ENCODE data around the gene BAZ1A.

The BAZ1A gene, protein sequence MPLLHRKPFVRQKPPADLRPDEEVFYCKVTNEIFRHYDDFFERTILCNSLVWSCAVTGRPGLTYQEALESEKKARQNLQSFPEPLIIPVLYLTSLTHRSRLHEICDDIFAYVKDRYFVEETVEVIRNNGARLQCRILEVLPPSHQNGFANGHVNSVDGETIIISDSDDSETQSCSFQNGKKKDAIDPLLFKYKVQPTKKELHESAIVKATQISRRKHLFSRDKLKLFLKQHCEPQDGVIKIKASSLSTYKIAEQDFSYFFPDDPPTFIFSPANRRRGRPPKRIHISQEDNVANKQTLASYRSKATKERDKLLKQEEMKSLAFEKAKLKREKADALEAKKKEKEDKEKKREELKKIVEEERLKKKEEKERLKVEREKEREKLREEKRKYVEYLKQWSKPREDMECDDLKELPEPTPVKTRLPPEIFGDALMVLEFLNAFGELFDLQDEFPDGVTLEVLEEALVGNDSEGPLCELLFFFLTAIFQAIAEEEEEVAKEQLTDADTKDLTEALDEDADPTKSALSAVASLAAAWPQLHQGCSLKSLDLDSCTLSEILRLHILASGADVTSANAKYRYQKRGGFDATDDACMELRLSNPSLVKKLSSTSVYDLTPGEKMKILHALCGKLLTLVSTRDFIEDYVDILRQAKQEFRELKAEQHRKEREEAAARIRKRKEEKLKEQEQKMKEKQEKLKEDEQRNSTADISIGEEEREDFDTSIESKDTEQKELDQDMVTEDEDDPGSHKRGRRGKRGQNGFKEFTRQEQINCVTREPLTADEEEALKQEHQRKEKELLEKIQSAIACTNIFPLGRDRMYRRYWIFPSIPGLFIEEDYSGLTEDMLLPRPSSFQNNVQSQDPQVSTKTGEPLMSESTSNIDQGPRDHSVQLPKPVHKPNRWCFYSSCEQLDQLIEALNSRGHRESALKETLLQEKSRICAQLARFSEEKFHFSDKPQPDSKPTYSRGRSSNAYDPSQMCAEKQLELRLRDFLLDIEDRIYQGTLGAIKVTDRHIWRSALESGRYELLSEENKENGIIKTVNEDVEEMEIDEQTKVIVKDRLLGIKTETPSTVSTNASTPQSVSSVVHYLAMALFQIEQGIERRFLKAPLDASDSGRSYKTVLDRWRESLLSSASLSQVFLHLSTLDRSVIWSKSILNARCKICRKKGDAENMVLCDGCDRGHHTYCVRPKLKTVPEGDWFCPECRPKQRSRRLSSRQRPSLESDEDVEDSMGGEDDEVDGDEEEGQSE (N-terminal part only)

DNA sequence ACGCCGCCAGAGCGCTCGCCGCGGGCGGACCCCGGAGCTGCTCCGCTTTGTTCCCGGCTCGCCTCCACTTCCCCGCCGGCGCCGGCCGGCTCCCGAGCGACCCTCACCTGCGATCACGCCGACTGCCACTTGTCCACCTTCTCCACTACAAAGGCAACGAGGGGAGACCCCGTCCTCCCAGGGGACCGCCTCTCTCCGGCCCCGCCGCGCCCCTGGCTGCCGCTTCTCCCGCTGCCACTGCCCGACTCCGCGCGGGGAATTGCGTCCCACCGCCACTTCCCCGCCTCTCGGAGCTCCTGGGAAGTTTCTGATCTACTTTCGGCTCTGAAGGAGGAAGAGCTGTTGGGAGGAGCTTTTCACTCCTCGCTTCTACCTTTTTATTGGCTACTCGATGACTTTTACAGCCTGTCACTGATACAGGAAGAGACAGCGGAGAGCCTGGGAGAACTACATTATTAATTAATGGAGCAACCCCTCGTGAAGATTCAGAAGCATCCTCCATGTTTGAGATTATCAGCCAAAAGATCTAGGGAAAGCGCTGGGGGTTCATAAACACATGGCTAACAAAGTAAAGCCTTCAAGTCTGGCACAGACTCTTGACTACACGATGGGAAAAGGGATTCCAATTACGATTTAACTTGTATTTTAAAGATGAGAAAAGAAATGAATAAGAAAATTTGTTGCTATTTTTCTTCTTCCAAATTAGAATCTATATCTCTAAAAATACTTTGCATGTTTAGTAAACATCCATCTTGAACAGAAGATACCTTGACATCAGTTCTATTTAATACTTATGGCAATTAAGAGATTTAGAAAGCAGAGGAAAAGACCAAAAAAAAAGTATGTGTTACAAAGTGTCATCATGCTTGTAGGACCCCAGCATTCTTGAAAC lies at the start of gene BAZ1A:
BAZ1A (minus strand) TSS at position 330 of the 892 bp plus-strand sequence. CDS start 756 bp downstream, outside the sequence.
- DNase-seq = peak; percentile 95

DNA sequence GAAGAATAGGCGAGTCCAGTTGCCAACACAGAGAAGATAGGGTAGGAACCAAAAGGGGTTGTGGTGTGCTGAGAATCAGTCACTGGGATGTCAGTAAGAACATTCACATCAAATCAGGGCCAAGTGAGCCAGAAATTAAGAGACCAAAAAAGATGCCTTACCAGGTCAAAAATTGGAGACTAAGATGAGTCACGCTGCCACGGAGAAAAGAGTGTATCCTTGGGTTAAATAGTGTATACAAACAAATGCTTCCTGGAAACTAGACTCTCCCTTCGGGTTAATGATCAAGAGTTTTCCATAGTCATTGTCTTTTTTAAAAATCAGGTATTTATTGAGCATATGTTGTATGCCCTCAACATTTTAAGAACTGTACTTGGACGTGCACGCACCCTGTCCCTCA lies 45.2 kb upstream of the BAZ1A start:
- peak; percentile 5 for DNase-seq

DNA sequence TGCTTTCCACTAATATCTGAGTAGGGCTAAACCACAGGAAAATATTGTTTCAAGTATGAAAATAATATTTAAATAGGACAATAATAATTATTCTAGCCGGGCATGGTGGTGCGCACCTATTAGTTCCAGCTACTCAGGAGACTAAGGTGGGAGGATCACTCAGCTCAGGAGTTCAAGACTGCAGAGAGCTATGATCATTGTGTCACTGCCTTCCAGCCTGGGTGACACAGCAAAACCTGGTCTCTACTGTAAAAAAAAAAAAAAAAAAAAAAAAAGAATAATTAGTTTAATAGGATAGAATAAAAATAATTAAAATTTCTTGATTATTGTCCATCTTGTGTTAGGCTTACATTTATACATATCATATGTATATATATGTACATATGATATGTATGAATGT lies 38.5 kb upstream of the BAZ1A start:
- DNase-seq = no peak

DNA sequence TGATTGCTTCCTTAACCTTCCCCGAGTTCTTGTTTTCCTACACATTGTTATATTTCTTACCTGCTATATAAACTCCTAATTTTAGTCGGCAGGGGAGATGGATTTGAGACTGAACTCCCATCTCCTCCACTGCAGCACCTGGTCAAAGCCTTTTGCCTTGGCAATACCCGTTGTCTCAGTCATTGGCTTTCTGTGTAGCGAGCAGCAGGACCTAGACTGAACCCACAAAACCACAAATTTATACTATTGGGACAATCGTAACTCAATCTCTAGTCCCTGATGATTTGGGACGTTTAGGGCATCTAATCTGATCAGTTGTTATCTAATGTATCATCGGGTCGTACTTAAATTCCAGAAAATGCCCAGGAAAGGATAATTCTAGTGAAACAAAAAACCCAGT lies 37.8 kb upstream of the BAZ1A start:
- no peak for DNase-seq

DNA sequence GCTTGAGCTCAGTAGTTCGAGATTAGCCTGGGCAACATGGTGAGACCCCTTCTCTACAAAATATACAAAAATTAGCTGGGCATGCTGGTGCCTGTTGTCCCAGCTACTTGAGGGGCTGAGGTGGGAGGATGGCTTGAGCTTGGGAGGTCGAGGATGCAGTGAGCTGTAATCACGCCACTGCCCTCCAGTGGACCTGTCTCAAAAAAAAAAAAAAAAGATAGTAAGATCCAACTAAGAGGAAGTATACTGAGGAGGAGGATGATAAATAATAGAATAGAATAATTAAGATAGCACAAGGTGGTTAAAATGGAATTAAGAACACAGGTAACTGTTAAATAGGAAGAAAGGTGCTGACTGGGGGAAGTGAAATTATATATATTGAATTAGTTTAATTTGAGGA lies 37.0 kb upstream of the BAZ1A start:
- no peak for DNase-seq

DNA sequence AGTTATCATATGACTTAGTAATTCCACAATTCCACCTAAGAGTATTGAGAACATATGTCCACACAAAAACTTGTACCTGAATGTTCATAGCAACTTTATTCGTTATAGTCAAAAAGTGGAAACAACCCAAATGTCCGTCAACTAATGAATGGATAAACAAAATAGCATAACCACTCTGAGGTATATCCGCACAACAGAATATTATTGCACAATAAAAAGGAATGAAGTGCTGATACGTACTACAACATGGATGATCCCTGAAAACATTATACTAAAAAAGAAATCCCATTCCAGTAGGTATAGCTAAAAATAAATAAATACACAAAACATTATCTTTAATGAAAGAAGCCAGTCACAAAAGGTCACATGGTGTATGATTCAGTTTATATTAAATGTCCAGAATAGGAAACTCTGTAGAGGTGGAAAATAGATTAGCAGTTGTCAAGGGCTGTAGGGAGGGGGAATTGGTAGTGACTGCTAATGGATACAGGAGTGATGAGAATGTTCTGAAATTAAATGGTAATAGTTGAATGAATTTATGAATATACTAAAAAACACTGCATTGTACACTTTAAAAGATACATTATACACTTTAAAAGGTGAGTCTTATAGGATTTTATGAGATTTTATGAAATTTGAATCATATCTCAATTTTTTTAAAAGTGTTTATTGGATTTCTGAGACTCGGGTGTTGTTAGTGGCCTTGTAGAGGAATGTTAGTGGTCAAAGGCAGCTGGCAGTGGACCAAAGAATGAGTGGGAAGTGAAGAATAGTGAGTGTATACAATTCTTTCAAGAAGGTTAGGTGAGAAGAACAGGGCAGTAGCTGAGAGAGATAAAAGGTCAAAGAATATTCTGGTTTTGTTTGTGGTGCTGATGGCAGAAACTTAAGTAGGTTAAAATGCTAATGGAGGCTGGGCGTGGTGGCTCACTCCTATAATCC lies 36.3 kb upstream of the BAZ1A start:
- DNase-seq = peak; percentile 42

DNA sequence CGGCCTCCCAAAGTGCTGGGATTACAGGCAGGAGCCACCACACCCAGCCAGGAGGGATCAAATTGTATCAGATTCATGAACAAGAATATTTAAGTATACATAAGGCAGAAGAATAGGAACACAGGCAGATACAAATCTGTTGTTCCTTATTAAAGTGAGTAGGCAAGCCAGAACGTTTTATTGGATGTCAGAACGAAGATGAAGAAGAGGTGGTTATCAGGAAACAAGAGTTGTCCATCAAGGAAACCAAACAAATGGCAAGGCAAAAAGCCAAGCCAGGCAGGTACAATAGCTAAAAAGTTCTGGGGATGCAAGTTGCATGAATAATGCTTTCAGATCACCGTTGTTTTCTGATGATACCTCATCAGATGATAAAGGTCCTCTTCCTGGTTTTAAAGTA lies 31.1 kb upstream of the BAZ1A start:
- DNase-seq = no peak

DNA sequence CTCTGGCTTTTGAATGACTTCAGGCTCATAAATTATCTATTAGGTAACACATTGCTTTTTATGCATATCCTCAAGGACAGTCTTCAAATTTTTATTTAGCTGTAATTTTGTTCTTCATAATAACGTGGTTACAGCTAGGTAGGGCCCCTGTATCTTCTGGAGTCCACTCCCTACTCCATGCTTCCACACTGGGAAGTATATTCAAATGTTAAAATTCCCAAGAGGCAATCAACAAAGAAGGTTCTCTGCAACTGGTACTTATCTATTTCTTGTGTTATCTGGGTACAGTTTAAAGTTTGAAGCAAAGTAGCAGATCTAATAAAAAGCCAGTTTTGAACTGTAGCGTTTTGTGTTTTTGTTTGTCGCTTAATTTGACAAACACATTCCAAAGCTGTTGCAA lies 20.1 kb upstream of the BAZ1A start:
- DNase-seq = no peak

DNA sequence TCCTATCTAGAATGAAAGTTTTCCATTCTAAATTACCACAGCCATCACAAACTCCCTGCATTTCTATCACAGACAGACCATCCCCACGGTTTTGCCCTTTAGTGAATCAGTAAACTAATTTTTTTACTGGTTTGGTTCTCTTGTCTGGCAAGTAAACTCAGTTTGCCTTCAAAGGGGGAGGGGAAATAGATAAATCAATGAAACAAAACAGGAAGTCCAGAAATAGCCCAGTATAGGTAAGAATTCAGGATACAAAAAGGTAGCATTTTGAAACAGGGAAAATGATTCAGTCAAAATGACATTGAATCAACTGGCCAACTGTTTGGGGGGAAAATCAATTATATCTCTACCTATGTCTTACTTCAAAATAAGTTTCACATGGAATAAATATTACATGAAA lies 15.8 kb upstream of the BAZ1A start:
- DNase-seq = no peak

DNA sequence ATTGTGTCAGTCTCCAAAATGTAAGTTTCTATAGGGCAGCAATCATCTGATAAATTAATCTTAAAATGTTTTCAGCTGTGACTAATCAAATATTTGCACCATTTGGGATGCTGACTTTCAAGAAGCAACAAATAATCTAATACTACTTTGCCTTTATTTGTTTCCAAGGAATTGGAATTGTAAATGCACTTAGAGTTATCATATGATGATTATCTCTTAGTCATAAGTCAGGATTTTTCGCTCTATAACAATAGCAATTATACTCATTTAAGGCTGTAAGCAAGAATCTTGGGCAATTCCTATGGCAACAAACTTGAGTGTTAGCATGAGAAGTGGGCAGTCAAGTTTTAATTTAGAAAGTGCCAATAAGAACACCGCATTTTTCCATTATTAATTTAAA lies 13.0 kb upstream of the BAZ1A start:
- no peak for DNase-seq

DNA sequence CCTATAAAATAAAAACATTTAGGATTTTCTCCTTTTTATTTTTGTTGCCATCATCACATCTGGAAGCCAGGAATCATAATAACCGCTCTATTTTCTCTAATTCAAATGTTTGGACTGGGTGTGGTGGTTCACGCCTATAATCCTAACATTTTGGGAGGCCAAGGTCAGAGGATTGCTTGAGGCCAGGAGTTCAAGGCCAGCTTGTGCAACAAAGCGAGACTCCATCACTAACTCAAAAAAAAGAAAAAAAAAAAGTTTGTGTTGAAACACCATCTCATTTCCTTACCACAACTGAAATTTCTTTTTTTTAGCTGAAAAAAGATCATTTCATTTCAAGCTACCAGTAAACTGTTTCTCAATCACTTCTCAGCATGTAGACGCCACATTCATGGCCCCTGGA lies 8.8 kb upstream of the BAZ1A start:
- no peak for DNase-seq

DNA sequence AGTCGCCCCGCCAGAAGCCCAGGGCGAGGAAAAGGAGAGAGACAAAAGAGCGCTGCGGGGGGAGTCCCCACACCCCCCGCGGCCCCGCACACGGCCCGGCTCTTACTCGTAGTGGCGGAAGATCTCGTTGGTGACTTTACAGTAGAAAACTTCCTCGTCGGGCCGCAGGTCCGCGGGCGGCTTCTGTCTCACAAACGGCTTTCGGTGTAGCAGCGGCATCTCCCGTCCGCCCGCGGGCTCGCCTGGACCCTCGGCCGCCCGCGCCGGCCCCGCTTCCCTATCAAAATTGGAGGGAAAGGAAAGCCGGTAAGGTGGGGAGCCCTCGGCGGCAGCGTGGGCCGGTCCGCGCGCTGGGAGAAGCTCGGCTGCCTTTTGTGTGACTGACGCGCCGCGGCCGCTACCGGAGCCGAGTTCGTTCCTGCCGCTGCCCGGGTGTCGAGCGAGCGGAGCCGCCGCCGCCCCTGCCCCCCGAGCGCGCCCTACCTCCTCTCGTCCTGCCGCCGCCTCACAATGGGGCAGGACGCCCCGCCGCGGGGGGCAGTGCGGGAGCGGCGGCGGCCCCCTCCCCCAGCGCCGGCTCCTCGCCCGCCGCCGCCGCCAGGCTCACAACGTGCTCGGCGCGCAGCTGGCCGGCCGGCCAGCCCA lies 652 bp downstream of the BAZ1A start:
- peak; percentile 55 for DNase-seq

DNA sequence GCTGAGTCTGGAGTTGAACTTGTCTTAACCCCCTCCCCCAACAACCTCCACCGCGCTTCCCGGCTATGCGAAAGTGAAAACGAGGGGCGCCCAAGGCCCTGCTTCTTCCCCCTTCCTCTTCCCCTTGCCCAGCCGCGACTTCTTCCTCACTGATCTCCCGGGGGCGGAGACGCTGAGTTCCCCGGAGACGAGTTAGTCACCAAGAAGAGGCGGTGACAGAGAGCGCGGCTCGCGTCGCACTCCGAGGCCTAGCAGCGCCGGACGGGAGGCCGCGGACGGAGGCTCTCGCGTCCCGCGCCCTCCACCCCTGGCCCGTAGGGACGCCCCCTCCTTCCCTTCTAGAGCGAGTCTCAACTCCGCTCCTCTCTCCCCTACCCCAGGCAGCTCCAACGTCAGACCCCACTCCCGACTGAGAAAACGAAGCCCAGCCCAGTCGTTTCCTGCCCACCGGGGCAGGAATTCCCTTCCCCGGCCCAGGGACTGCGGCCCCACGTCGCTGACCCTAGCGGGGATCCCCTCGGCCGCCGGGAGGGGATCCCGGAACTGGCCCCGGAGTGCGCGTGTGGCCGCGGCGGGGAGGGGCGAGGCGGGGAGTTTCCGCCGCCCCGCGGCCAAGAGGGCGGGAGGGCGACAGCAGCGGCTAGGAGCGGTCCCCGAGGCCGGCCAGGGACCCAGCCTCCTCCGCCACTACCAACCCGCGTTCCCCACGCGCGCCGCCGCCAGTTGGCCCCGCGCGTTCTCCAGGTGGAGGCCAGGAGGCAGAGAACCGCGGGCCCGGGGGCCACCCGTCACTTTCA lies 1.4 kb downstream of the BAZ1A start:
- DNase-seq = peak; percentile 88

DNA sequence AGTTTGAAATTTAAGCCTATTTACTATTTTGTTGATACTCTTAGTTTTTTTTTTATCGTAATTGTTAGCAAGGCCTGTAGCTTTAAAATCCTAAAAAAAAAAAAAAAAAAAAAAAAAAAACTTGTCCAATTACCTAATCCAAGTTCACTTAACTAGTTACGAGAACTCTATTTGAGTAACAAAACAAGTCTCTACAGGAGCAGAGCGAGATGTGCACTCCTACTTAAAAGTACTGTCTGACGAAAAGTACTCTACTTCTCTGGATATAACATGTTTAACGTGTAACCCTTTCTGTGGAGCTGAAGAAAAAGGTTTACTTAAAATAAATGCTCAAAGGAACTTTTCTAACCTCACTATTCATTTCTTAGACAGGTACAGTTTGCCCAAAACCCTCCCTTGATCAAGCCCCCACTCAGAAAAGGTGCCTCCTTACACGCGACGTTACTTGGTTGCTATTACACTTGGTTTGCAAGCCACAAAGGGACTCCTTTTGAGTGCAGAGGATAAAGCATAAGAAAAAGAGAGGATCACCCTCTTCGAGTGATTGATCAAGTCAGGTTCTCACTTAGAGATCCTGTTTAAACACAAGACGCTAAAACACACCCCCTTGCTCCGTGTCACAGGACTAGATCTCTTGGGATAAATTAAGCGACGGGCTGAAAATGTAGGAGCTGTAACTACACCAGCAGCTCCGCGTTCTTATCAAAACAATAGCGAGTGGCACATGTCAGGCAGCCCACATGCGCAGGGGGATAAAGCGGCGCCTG lies 2.2 kb downstream of the BAZ1A start:
- peak; percentile 24 for DNase-seq

DNA sequence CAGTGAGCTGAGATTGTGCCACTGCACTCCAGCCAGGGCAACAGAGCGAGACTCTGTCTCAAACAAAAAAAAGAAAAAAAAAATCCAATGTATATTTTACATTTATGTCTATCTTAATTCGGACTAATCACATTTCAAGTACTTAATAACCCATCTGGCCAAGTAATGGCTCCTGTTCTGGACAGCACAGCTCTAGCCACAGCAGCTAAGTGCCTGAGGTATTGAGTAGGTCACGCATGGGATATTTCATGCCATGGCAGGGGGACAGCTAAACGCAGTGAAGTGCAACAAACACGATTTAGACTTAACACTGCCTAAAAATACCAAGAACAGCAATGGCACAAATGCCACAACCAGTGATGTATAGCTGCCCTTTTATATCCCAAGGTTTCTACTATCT lies 8.0 kb downstream of the BAZ1A start:
- DNase-seq = no peak

DNA sequence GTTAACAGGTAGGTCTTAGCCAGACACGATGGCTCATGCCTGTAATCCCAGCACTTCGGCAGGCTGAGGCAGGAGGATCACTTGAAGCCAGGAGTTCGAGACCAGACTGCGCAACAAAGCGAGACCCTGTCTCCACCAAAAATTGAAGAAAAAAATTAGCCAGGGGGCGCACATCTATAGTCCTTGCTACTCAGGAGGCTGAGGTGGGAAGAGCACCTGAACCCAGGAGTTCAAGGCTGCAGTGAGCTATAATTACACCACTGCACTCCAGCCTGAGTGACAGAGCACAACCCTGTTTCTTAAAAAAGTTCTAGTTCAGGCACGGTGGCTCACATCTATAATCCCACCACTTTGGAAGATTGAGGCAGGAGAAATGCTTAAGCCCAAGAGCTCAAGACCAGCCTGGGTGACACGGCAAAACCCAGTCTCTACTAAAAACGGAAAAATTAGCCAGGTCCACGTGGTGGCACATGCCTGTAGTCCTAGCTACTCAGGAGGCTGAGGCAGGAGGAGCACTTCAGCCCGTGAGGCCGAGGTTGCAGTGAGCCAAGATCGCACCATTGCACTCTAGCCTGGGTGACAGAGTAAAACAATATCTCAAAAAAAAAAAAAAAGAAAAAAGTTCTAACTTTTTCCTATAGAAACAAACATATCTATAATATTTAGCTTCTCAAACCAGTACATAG lies 9.1 kb downstream of the BAZ1A start:
- no peak for DNase-seq

DNA sequence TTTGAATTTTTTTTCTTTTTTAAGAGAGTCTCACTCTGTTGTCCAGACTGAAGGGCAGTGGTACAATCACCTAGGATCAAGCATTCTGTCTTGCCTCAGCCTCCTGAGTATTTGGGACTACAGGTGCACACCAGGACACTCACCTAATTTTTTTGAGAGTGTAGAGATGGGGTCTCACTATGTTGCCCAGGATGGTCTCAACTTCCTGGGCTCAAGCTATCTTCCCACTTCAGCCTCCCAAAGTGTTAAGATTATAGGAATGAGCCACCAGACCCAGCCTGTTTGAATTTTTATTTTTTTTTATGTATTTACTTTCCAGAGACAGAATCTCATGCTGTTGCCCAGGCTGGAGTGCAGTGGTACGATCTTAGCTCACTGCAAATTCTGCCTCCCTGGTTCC lies 11.3 kb downstream of the BAZ1A start:
- no peak for DNase-seq

DNA sequence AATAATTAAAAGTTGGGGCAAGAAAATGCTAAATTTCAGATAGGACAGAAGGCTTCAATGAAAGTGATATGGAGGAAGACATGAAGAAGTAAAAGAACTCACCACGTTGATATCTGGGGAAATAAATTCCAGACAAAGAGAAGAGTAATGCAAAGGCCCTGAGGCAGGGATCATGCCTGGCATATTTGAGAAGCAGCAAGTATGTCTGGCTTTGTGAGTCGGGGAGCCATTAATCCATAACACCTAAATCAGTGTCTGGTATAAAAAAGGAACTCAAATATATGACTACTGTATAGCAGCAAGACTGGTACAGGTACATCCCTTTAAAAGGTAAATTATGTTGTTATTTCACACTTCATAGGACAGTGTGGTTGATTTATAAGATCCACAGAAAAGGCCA lies 16.4 kb downstream of the BAZ1A start:
- no peak for DNase-seq
